A549 (cell line): ENCODE measurements around the gene C2CD4C.

Experiments used
- CBX8 ChIP-seq: fragments of 200-600 bp; sonication (generic); IDR thresholded peaks from 2 replicates; pipeline ENCODE4 v1.6.1; 2016
- POLR2A ChIP-seq: IDR thresholded peaks from 2 replicates; pipeline ENCODE4 v1.6.1; 2012; ENCODE audit warnings: mild to moderate bottlenecking, low read length
- RAD21 ChIP-seq, 2 experiments: fragments of >200 bp in 1 of 2; sonication (Bioruptor Twin) in 1 of 2; formaldehyde crosslinking in 1 of 2; IDR thresholded peaks in 1 of 2; conservative IDR thresholded peaks in 1 of 2; 2 replicates in 1 of 2; 3 replicates in 1 of 2; pipeline ENCODE4 v1.6.1; 2012 to 2018; ENCODE audit warnings: inconsistent platforms in 1 of 2
- ZC3H11A ChIP-seq: fragments of 450-650 bp; IDR thresholded peaks from 2 replicates; pipeline ENCODE4 v1.6.1; 2014; ENCODE audit warnings: antibody characterized with exemption, mild to moderate bottlenecking
- TF ChIP-seq, protein P1 (sequence below): fragments of >200 bp; sonication (Bioruptor Twin); formaldehyde crosslinking; IDR thresholded peaks from 3 replicates; pipeline ENCODE4 v1.5.1; 2016
- TF ChIP-seq, protein P2 (sequence below): fragments of 200-600 bp; sonication (generic); IDR thresholded peaks from 2 replicates; pipeline ENCODE4 v1.6.1; 2016; ENCODE audit warnings: antibody characterized with exemption, mild to moderate bottlenecking, moderate library complexity

DNA sequence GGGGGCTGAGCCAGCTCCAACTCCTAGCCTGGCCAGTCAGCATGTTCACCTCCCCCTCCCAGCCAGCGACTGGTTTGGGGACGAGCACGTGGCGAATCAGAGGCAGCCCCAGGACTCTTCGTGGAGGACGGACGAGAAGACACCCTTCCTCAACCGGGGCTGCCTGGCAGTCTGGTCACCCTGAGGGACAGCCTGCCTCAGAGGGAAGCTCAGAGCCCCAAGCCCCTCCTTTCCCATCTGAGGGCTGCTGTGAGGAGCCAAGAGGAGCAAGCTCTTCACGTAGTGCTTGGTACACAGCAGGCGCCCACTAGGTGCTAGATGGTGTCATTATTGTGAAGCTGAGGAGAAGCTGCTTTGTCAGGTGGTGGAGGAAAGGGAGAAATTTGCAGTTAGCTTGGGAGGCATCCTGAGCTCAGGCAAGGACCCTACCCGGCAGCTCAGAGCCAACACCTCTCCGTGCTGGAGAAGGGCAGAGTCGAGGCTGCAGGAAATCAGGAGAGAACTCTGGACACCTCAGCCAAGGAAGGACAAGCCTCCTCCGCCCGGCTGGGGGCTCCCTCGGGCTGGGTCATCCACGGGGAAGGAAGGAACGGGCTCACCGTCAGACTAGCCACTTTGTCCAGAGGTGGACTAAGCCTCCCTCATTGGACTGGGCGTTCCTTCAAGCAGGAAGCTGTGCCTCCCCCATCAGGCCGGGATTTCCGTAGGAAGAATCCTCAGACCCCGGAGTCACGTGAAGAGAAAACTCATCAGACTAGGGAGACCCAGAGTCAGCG lies 14.9 kb upstream of the C2CD4C start:
- TF ChIP-seq, protein P1, sequence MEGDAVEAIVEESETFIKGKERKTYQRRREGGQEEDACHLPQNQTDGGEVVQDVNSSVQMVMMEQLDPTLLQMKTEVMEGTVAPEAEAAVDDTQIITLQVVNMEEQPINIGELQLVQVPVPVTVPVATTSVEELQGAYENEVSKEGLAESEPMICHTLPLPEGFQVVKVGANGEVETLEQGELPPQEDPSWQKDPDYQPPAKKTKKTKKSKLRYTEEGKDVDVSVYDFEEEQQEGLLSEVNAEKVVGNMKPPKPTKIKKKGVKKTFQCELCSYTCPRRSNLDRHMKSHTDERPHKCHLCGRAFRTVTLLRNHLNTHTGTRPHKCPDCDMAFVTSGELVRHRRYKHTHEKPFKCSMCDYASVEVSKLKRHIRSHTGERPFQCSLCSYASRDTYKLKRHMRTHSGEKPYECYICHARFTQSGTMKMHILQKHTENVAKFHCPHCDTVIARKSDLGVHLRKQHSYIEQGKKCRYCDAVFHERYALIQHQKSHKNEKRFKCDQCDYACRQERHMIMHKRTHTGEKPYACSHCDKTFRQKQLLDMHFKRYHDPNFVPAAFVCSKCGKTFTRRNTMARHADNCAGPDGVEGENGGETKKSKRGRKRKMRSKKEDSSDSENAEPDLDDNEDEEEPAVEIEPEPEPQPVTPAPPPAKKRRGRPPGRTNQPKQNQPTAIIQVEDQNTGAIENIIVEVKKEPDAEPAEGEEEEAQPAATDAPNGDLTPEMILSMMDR = no peak
- TF ChIP-seq CBX8 (no peak), ZC3H11A (no peak), RAD21 (conservative IDR thresholded peaks at IDR 0.05 in 1 of 2, IDR thresholded peaks at IDR 0.05 in 1 of 2) (no peak), POLR2A (no peak)
- TF ChIP-seq, protein P2, sequence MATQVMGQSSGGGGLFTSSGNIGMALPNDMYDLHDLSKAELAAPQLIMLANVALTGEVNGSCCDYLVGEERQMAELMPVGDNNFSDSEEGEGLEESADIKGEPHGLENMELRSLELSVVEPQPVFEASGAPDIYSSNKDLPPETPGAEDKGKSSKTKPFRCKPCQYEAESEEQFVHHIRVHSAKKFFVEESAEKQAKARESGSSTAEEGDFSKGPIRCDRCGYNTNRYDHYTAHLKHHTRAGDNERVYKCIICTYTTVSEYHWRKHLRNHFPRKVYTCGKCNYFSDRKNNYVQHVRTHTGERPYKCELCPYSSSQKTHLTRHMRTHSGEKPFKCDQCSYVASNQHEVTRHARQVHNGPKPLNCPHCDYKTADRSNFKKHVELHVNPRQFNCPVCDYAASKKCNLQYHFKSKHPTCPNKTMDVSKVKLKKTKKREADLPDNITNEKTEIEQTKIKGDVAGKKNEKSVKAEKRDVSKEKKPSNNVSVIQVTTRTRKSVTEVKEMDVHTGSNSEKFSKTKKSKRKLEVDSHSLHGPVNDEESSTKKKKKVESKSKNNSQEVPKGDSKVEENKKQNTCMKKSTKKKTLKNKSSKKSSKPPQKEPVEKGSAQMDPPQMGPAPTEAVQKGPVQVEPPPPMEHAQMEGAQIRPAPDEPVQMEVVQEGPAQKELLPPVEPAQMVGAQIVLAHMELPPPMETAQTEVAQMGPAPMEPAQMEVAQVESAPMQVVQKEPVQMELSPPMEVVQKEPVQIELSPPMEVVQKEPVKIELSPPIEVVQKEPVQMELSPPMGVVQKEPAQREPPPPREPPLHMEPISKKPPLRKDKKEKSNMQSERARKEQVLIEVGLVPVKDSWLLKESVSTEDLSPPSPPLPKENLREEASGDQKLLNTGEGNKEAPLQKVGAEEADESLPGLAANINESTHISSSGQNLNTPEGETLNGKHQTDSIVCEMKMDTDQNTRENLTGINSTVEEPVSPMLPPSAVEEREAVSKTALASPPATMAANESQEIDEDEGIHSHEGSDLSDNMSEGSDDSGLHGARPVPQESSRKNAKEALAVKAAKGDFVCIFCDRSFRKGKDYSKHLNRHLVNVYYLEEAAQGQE = no peak
